ENCODE measurements around the gene CDR2L.

Gene CDR2L

DNA sequence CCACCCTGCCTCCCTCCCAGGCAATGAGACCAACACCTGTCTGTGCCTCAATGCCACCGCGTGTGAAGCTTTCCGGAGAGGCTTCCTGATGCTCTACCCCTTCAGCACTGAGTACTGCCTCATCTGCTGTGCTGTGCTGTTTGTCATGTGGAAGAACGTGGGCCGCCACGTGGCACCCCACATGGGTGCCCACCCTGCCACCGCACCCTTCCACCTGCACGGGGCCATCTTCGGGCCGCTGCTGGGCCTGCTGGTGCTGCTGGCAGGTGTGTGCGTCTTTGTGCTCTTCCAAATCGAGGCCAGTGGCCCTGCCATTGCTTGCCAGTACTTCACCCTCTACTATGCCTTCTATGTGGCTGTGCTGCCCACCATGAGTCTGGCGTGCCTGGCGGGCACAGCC is 40.8 kb upstream of the CDR2L start:
- TF ChIP-seq EZH2phosphoT487 (IDR thresholded peaks at IDR 0.05; ENCODE audit: borderline replicate concordance, low read length) (no peak), CTCF (IDR thresholded peaks at IDR 0.05; ENCODE audit: low read depth, low read length, poor library complexity, severe bottlenecking) (no peak)
- Histone ChIP-seq H3K36me3 (ENCODE audit: control insufficient read depth, low read length) (no peaks in the 10 kb centered on the region), H3K27ac (ENCODE audit: low read depth, low read length) (no peak overlapping the region), H3K4me2 (ENCODE audit: low read length) (no peak overlapping the region), H3K9me2 (replicated peaks; ENCODE audit: control insufficient read depth, low read length) (no peaks in the 10 kb centered on the region), H3K27me3 (ENCODE audit: control insufficient read depth, low read length) (peaks cover 9% of the 10 kb centered on the region), H3K4me3 (ENCODE audit: low read length) (no peak overlapping the region), H3F3A (ENCODE audit: control insufficient read depth, insufficient read depth) (no peaks in the 10 kb centered on the region), H4K20me1 (ENCODE audit: control insufficient read depth, insufficient read depth, low read depth, low read length) (no peaks in the 10 kb centered on the region), H3K4me1 (ENCODE audit: control insufficient read depth, low read length) (no peaks in the 10 kb centered on the region), H3K79me2 (ENCODE audit: control insufficient read depth, low read length) (no peaks in the 10 kb centered on the region), H3K9me3 (ENCODE audit: control insufficient read depth, insufficient read depth, low read length) (no peaks in the 10 kb centered on the region)

GRCh38 chr17:74947041-74947754 is 40.2 kb upstream of the CDR2L start:
- Histone ChIP-seq H3K9me2 (replicated peaks; ENCODE audit: control insufficient read depth, low read length) (no peaks in the 10 kb centered on the region), H3K4me3 (ENCODE audit: low read length) (no peak overlapping the region), H3F3A (ENCODE audit: control insufficient read depth, insufficient read depth) (no peaks in the 10 kb centered on the region), H4K20me1 (ENCODE audit: control insufficient read depth, insufficient read depth, low read depth, low read length) (no peaks in the 10 kb centered on the region), H3K36me3 (ENCODE audit: control insufficient read depth, low read length) (no peaks in the 10 kb centered on the region), H3K4me2 (ENCODE audit: low read length) (no peak overlapping the region), H3K4me1 (ENCODE audit: control insufficient read depth, low read length) (no peaks in the 10 kb centered on the region), H3K27ac (ENCODE audit: low read depth, low read length) (no peak overlapping the region), H3K79me2 (ENCODE audit: control insufficient read depth, low read length) (no peaks in the 10 kb centered on the region), H3K9me3 (ENCODE audit: control insufficient read depth, insufficient read depth, low read length) (no peaks in the 10 kb centered on the region), H3K27me3 (ENCODE audit: control insufficient read depth, low read length) (peaks cover 9% of the 10 kb centered on the region)
- TF ChIP-seq EZH2phosphoT487 (IDR thresholded peaks at IDR 0.05; ENCODE audit: borderline replicate concordance, low read length) (no peak), CTCF (IDR thresholded peaks at IDR 0.05; ENCODE audit: low read depth, low read length, poor library complexity, severe bottlenecking) (no peak)

DNA sequence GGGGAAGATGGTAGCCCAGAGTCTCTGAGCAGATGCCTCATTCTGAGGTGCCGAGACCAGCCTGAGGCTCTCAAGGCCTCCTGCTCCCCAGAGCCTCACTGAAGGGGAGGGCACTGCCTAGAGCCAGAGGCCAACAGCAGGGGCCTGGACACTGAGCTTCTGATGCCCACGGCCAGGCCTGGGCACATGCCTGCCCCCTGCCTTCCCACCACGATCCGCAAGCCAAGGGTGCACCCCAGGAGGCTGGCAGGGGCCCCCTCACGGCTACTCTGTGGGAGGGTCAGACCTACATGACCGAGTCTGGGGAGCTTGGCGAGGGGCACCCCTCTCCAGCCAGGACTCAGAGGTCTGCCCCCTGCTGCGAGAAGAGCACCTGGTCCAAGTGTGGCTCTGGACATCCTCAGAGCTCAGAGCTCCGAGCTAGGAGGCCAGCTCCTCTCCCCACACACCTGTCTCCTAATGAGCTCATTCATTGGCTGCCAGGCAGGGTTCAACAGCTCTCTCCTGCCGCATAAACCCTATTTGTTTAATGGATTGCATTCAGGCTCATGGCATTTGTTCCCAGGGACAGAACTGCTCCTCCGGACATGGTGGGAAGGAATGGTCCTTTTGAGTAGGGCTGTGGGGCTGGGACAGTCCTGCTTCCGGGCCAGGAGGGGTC is 37.8 kb upstream of the CDR2L start:
- H3K4me3 ChIP-seq (ENCODE audit: low read length), result no peak overlapping the region
- TF ChIP-seq EZH2phosphoT487 (IDR thresholded peaks at IDR 0.05; ENCODE audit: borderline replicate concordance, low read length), result no peak
- TF ChIP-seq CTCF (IDR thresholded peaks at IDR 0.05; ENCODE audit: low read depth, low read length, poor library complexity, severe bottlenecking), result no peak
- no peaks in the 10 kb centered on the region for H3K79me2 ChIP-seq (ENCODE audit: control insufficient read depth, low read length)
- H3K9me2 ChIP-seq (replicated peaks; ENCODE audit: control insufficient read depth, low read length), result no peaks in the 10 kb centered on the region
- H3K9me3 ChIP-seq (ENCODE audit: control insufficient read depth, insufficient read depth, low read length), result no peaks in the 10 kb centered on the region
- H3K27ac ChIP-seq (ENCODE audit: low read depth, low read length), result no peak overlapping the region
- no peaks in the 10 kb centered on the region for H3K36me3 ChIP-seq (ENCODE audit: control insufficient read depth, low read length)
- H3K4me1 ChIP-seq (ENCODE audit: control insufficient read depth, low read length), result no peaks in the 10 kb centered on the region
- H4K20me1 ChIP-seq (ENCODE audit: control insufficient read depth, insufficient read depth, low read depth, low read length), result no peaks in the 10 kb centered on the region
- H3K4me2 ChIP-seq (ENCODE audit: low read length), result no peak overlapping the region
- no peaks in the 10 kb centered on the region for H3F3A ChIP-seq (ENCODE audit: control insufficient read depth, insufficient read depth)
- H3K27me3 ChIP-seq (ENCODE audit: control insufficient read depth, low read length), result peaks cover 9% of the 10 kb centered on the region

Data from DOHH2 (cell line).